Epithelial cell of prostate (primary cell): ENCODE measurements around the gene ITGA2B.

Source experiments
- DNase-seq: peaks from one replicate; pipeline ENCODE4 v3.0.0-alpha.2; 2011; ENCODE audit warnings: low read depth, low spot score
- H3K27ac ChIP-seq: fragments of 450-650 bp; 2 replicates; pipeline ENCODE4 v1.5.1; 2017; ENCODE audit warnings: mild to moderate bottlenecking

Gene ITGA2B

GRCh38 chr17:44389281-44389680 is at the start of gene ITGA2B:
ITGA2B (minus strand) TSS chr17:44389649; CDS start chr17:44389473, 176 bp downstream.
- no peak within 1 kb of the TSS for H3K27ac ChIP-seq
- DNase-seq = no peak

- no peak for DNase-seq
- H3K27ac ChIP-seq = no peak overlapping the region
Measured at GRCh38 chr17:44439168-44439567, 49.7 kb upstream of the ITGA2B start.

- H3K27ac ChIP-seq = no peak overlapping the region
Measured at GRCh38 chr17:44438636-44439035, 49.2 kb upstream of the ITGA2B start.

GRCh38 chr17:44436336-44436735 is 46.9 kb upstream of the ITGA2B start:
- H3K27ac ChIP-seq = no peak overlapping the region
- no peak for DNase-seq

More at GRCh38 chr17:44438636-44439035, 49.2 kb upstream of the ITGA2B start:
- DNase-seq = no peak

GRCh38 chr17:44432254-44433157 is 43.1 kb upstream of the ITGA2B start:
- H3K27ac ChIP-seq = no peak overlapping the region
- DNase-seq = no peak

- no peak overlapping the region for H3K27ac ChIP-seq
- no peak for DNase-seq
Measured at GRCh38 chr17:44424828-44425461, 35.5 kb upstream of the ITGA2B start.

GRCh38 chr17:44417553-44417952 is 28.1 kb upstream of the ITGA2B start:
- peak overlapping the region; percentile 79 for H3K27ac ChIP-seq
- DNase-seq = peak; percentile 83

GRCh38 chr17:44416558-44417289 is 27.3 kb upstream of the ITGA2B start:
- DNase-seq = no peak
- H3K27ac ChIP-seq = peak overlapping the region; percentile 79

GRCh38 chr17:44414394-44415155 is 25.1 kb upstream of the ITGA2B start:
- DNase-seq = no peak
- H3K27ac ChIP-seq = no peak overlapping the region

- no peak for DNase-seq
- H3K27ac ChIP-seq = no peak overlapping the region
Measured at GRCh38 chr17:44409309-44410028, 20.0 kb upstream of the ITGA2B start.

- H3K27ac ChIP-seq = no peak overlapping the region
- DNase-seq = no peak
Measured at GRCh38 chr17:44408786-44409185, 19.3 kb upstream of the ITGA2B start.

- no peak for DNase-seq
Measured at GRCh38 chr17:44402564-44403172, 13.2 kb upstream of the ITGA2B start.

GRCh38 chr17:44400226-44400847 is 10.9 kb upstream of the ITGA2B start:
- H3K27ac ChIP-seq = no peak overlapping the region
- DNase-seq = no peak

More at GRCh38 chr17:44402564-44403172, 13.2 kb upstream of the ITGA2B start:
- no peak overlapping the region for H3K27ac ChIP-seq

GRCh38 chr17:44398692-44399691 is 9.5 kb upstream of the ITGA2B start:
- DNase-seq = no peak
- H3K27ac ChIP-seq = no peak overlapping the region

- H3K27ac ChIP-seq = no peak overlapping the region
- no peak for DNase-seq
Measured at GRCh38 chr17:44397479-44398440, 8.3 kb upstream of the ITGA2B start.

- H3K27ac ChIP-seq = no peak overlapping the region
Measured at GRCh38 chr17:44396946-44397345, 7.5 kb upstream of the ITGA2B start.

More at GRCh38 chr17:44396946-44397345, 7.5 kb upstream of the ITGA2B start:
- no peak for DNase-seq
